Stimulated activated effector memory CD8-positive, alpha-beta T cell treated with anti-CD3 and anti-CD28 coated beads, Interleukin-12 subunit alpha, Interleukin-12 subunit beta, amount 100 ng/mL, for 72 hours (primary cell): ENCODE results near the gene SGMS1.

Experiments used
- ATAC-seq: fragments of 150-1000 bp; cut with Tn5 transposase; 2 replicates; pipeline ENCODE4 v1.10.0; 2021
- DNase-seq, 2 donors: peaks; one replicate each; pipeline ENCODE4 v3.0.0; 2021 to 2022; ENCODE audit warnings: low spot score in 2 of 2
- H3K27ac Mint-ChIP-seq: one replicate; pipeline ENCODE4 v1.8.0; 2022; ENCODE audit warnings: mild to moderate bottlenecking, mixed read lengths
- H3K36me3 Mint-ChIP-seq: one replicate; pipeline ENCODE4 v1.8.0; 2022; ENCODE audit warnings: mild to moderate bottlenecking, mixed read lengths
- H3K4me1 Mint-ChIP-seq: one replicate; pipeline ENCODE4 v1.8.0; 2022; ENCODE audit warnings: mixed read lengths
- H3K4me3 Mint-ChIP-seq: one replicate; pipeline ENCODE4 v1.8.0; 2022; ENCODE audit warnings: mild to moderate bottlenecking, mixed read lengths
- H3K9me3 Mint-ChIP-seq: one replicate; pipeline ENCODE4 v1.8.0; 2022; ENCODE audit warnings: mixed read lengths

The SGMS1 gene

GRCh38 chr10:50624413-50624865 is 683 bp upstream of the SGMS1 start:
- H3K9me3 Mint-ChIP-seq = no peaks in the 10 kb centered on the region
- peak overlapping the region; percentile 94 for H3K4me3 Mint-ChIP-seq

GRCh38 chr10:50622706-50623662 is 772 bp downstream of the SGMS1 start:
- ATAC-seq (peak; percentile 33), DNase-seq (peak; percentile 13 to 79)
- Mint-ChIP-seq H3K4me3 (peak overlapping the region; percentile 94), H3K9me3 (no peaks in the 10 kb centered on the region), H3K36me3 (peaks cover 16% of the 10 kb centered on the region), H3K4me1 (peaks cover 41% of the 10 kb centered on the region), H3K27ac (peak overlapping the region; percentile 94)

More at GRCh38 chr10:50624413-50624865, 683 bp upstream of the SGMS1 start:
- Mint-ChIP-seq H3K27ac (peak overlapping the region; percentile 94), H3K4me1 (peaks cover 37% of the 10 kb centered on the region), H3K36me3 (peaks cover 16% of the 10 kb centered on the region)
- ATAC-seq (peak; percentile 80), DNase-seq (peak; percentile 97 to 99)

GRCh38 chr10:50621968-50622705 is 1.6 kb downstream of the SGMS1 start:
- peak; percentile 2 for ATAC-seq
- peaks cover 16% of the 10 kb centered on the region for H3K36me3 Mint-ChIP-seq
- DNase-seq = peak; percentile 37 to 81

GRCh38 chr10:50620899-50621298 is 2.9 kb downstream of the SGMS1 start:
- Mint-ChIP-seq H3K4me1 (peaks cover 41% of the 10 kb centered on the region), H3K4me3 (no peak overlapping the region), H3K36me3 (peaks cover 16% of the 10 kb centered on the region), H3K9me3 (no peaks in the 10 kb centered on the region), H3K27ac (no peak overlapping the region)
- DNase-seq = no peak
- no peak for ATAC-seq

More at GRCh38 chr10:50621968-50622705, 1.6 kb downstream of the SGMS1 start:
- peaks cover 41% of the 10 kb centered on the region for H3K4me1 Mint-ChIP-seq
- H3K9me3 Mint-ChIP-seq = no peaks in the 10 kb centered on the region
- peak overlapping the region; percentile 94 for H3K4me3 Mint-ChIP-seq
- H3K27ac Mint-ChIP-seq = peak overlapping the region; percentile 81

GRCh38 chr10:50619882-50620281 is 3.9 kb downstream of the SGMS1 start:
- DNase-seq (no peak), ATAC-seq (no peak)
- H3K4me3 Mint-ChIP-seq = no peak overlapping the region
- no peaks in the 10 kb centered on the region for H3K9me3 Mint-ChIP-seq
- no peak overlapping the region for H3K27ac Mint-ChIP-seq
- H3K4me1 Mint-ChIP-seq = peaks cover 39% of the 10 kb centered on the region
- H3K36me3 Mint-ChIP-seq = peaks cover 16% of the 10 kb centered on the region

- ATAC-seq (no peak), DNase-seq (no peak)
- H3K4me3 Mint-ChIP-seq = no peak overlapping the region
- H3K36me3 Mint-ChIP-seq = peaks cover 12% of the 10 kb centered on the region
- H3K4me1 Mint-ChIP-seq = peaks cover 44% of the 10 kb centered on the region
- H3K27ac Mint-ChIP-seq = no peak overlapping the region
- no peaks in the 10 kb centered on the region for H3K9me3 Mint-ChIP-seq
These were observed 4.6 kb downstream of the SGMS1 start for GRCh38 chr10:50619166-50619565.

GRCh38 chr10:50618624-50619023 is 5.1 kb downstream of the SGMS1 start:
- no peaks in the 10 kb centered on the region for H3K9me3 Mint-ChIP-seq
- DNase-seq = no peak
- peaks cover 9% of the 10 kb centered on the region for H3K36me3 Mint-ChIP-seq
- no peak overlapping the region for H3K4me3 Mint-ChIP-seq
- no peak for ATAC-seq
- peaks cover 48% of the 10 kb centered on the region for H3K4me1 Mint-ChIP-seq
- H3K27ac Mint-ChIP-seq = no peak overlapping the region

- H3K9me3 Mint-ChIP-seq = no peaks in the 10 kb centered on the region
- H3K27ac Mint-ChIP-seq = no peak overlapping the region
- DNase-seq (no peak), ATAC-seq (no peak)
- no peaks in the 10 kb centered on the region for H3K36me3 Mint-ChIP-seq
- no peak overlapping the region for H3K4me3 Mint-ChIP-seq
- peaks cover 61% of the 10 kb centered on the region for H3K4me1 Mint-ChIP-seq
These were observed 8.1 kb downstream of the SGMS1 start for GRCh38 chr10:50615658-50616057.

GRCh38 chr10:50614444-50615137 is 9.2 kb downstream of the SGMS1 start:
- peaks cover 60% of the 10 kb centered on the region for H3K4me1 Mint-ChIP-seq
- DNase-seq (no peak), ATAC-seq (peak; percentile 51)
- H3K9me3 Mint-ChIP-seq = no peaks in the 10 kb centered on the region
- H3K4me3 Mint-ChIP-seq = no peak overlapping the region
- no peaks in the 10 kb centered on the region for H3K36me3 Mint-ChIP-seq
- no peak overlapping the region for H3K27ac Mint-ChIP-seq

GRCh38 chr10:50613726-50614443 is 9.9 kb downstream of the SGMS1 start:
- no peak overlapping the region for H3K27ac Mint-ChIP-seq
- H3K4me3 Mint-ChIP-seq = no peak overlapping the region
- H3K36me3 Mint-ChIP-seq = no peaks in the 10 kb centered on the region
- no peaks in the 10 kb centered on the region for H3K9me3 Mint-ChIP-seq
- ATAC-seq (no peak), DNase-seq (no peak)
- peaks cover 53% of the 10 kb centered on the region for H3K4me1 Mint-ChIP-seq

- H3K4me3 Mint-ChIP-seq = no peak overlapping the region
- peaks cover 49% of the 10 kb centered on the region for H3K4me1 Mint-ChIP-seq
- H3K9me3 Mint-ChIP-seq = no peaks in the 10 kb centered on the region
- no peak overlapping the region for H3K27ac Mint-ChIP-seq
- H3K36me3 Mint-ChIP-seq = no peaks in the 10 kb centered on the region
- ATAC-seq (peak; percentile 85), DNase-seq (peak in 1 of 2 donors; percentile 61)
These were observed 10.6 kb downstream of the SGMS1 start for GRCh38 chr10:50613150-50613549.

- no peak for DNase-seq
- Mint-ChIP-seq H3K27ac (no peak overlapping the region), H3K36me3 (no peaks in the 10 kb centered on the region), H3K4me3 (no peak overlapping the region), H3K4me1 (peaks cover 61% of the 10 kb centered on the region), H3K9me3 (no peaks in the 10 kb centered on the region)
- ATAC-seq = no peak
These were observed 13.4 kb downstream of the SGMS1 start for GRCh38 chr10:50610368-50610767.

- DNase-seq (no peak), ATAC-seq (no peak)
- peak overlapping the region; percentile 22 for H3K27ac Mint-ChIP-seq
- no peak overlapping the region for H3K4me3 Mint-ChIP-seq
- peaks cover 67% of the 10 kb centered on the region for H3K4me1 Mint-ChIP-seq
- no peaks in the 10 kb centered on the region for H3K36me3 Mint-ChIP-seq
- no peaks in the 10 kb centered on the region for H3K9me3 Mint-ChIP-seq
These were observed 16.3 kb downstream of the SGMS1 start for GRCh38 chr10:50607356-50607925.

GRCh38 chr10:50605951-50606270 is 17.8 kb downstream of the SGMS1 start:
- Mint-ChIP-seq H3K9me3 (no peaks in the 10 kb centered on the region), H3K36me3 (no peaks in the 10 kb centered on the region), H3K4me3 (no peak overlapping the region), H3K4me1 (peaks cover 67% of the 10 kb centered on the region), H3K27ac (no peak overlapping the region)
- DNase-seq (no peak), ATAC-seq (no peak)
